SJCRH30 (cell line): ENCODE data around the gene KIAA0040. TPM values are rescaled to one million over a fixed set of nuclear protein-coding genes. Genes with fewer than 3 reads are reported as not detected.

Source experiments
- DNase-seq, 2 experiments: peaks; one replicate each; pipeline ENCODE4 v3.0.0-alpha.2; 2015 to 2020
- H3K27ac ChIP-seq: fragments of 250-450 bp; sonication (Bioruptor Pico); 2 replicates; pipeline ENCODE4 v1.5.1; 2020; ENCODE audit warnings: mild to moderate bottlenecking, moderate library complexity
- H3K27me3 ChIP-seq: fragments of 250-450 bp; sonication (Bioruptor Pico); 2 replicates; pipeline ENCODE4 v1.5.1; 2020; ENCODE audit warnings: mild to moderate bottlenecking, moderate library complexity
- H3K36me3 ChIP-seq: fragments of 250-450 bp; sonication (Bioruptor Pico); 2 replicates; pipeline ENCODE4 v1.5.1; 2020; ENCODE audit warnings: mild to moderate bottlenecking, moderate library complexity
- H3K4me1 ChIP-seq: fragments of 250-450 bp; sonication (Bioruptor Pico); 2 replicates; pipeline ENCODE4 v1.5.1; 2020; ENCODE audit warnings: mild to moderate bottlenecking, moderate library complexity
- H3K4me3 ChIP-seq: fragments of 250-450 bp; sonication (Bioruptor Pico); 2 replicates; pipeline ENCODE4 v1.5.1; 2020; ENCODE audit warnings: mild to moderate bottlenecking, moderate library complexity
- H3K9me3 ChIP-seq: fragments of 250-450 bp; sonication (Bioruptor Pico); replicated peaks from 2 replicates; pipeline ENCODE4 v1.5.1; 2020; ENCODE audit warnings: mild to moderate bottlenecking, moderate library complexity
- total RNA-seq: library from RNA; depleted of rRNA; stranded (reverse); fragments of >200 nt; shearing (Covaris generic); gene quantifications from 2 replicates; pipeline ENCODE4 v1.2.3, GENCODE V29; 2014

KIAA0040 gene
- total RNA-seq, 1 experiment from 2014 or later, result 1.7 TPM

- no peak for DNase-seq
- Histone ChIP-seq H3K4me3 (no peak overlapping the region), H3K9me3 (no peaks in the 10 kb centered on the region), H3K4me1 (no peaks in the 10 kb centered on the region), H3K36me3 (no peaks in the 10 kb centered on the region), H3K27ac (no peak overlapping the region), H3K27me3 (no peaks in the 10 kb centered on the region)
Measured at GRCh38 chr1:175186433-175187160, 6.0 kb downstream of the KIAA0040 start.

- Histone ChIP-seq H3K27me3 (no peaks in the 10 kb centered on the region), H3K4me1 (no peaks in the 10 kb centered on the region), H3K9me3 (no peaks in the 10 kb centered on the region), H3K36me3 (no peaks in the 10 kb centered on the region), H3K27ac (no peak overlapping the region), H3K4me3 (no peak overlapping the region)
- DNase-seq, result no peak
Measured at GRCh38 chr1:175185903-175186302, 6.7 kb downstream of the KIAA0040 start.

GRCh38 chr1:175183586-175183985 is 9.0 kb downstream of the KIAA0040 start:
- no peaks in the 10 kb centered on the region for H3K4me1 ChIP-seq
- no peak overlapping the region for H3K4me3 ChIP-seq

GRCh38 chr1:175182201-175182746 is 10.3 kb downstream of the KIAA0040 start:
- H3K27me3 ChIP-seq, result no peaks in the 10 kb centered on the region
- H3K36me3 ChIP-seq, result no peaks in the 10 kb centered on the region
- H3K9me3 ChIP-seq, result no peaks in the 10 kb centered on the region
- no peak overlapping the region for H3K27ac ChIP-seq
- H3K4me3 ChIP-seq, result no peak overlapping the region
- H3K4me1 ChIP-seq, result no peaks in the 10 kb centered on the region
- no peak for DNase-seq

More at GRCh38 chr1:175183586-175183985, 9.0 kb downstream of the KIAA0040 start:
- H3K9me3 ChIP-seq, result no peaks in the 10 kb centered on the region
- H3K27me3 ChIP-seq, result no peaks in the 10 kb centered on the region
- DNase-seq, result no peak
- H3K27ac ChIP-seq, result no peak overlapping the region
- H3K36me3 ChIP-seq, result no peaks in the 10 kb centered on the region

- no peak overlapping the region for H3K27ac ChIP-seq
- DNase-seq, result no peak
- no peaks in the 10 kb centered on the region for H3K27me3 ChIP-seq
- H3K4me1 ChIP-seq, result peaks cover 3% of the 10 kb centered on the region; the same call in 1 of the 2 replicates
- H3K4me3 ChIP-seq, result no peak overlapping the region
- no peaks in the 10 kb centered on the region for H3K36me3 ChIP-seq
- no peaks in the 10 kb centered on the region for H3K9me3 ChIP-seq
Measured at GRCh38 chr1:175179837-175180590, 12.6 kb downstream of the KIAA0040 start.

- H3K4me1 ChIP-seq, result peaks cover 3% of the 10 kb centered on the region; the same call in 1 of the 2 replicates
- H3K4me3 ChIP-seq, result no peak overlapping the region
- H3K27me3 ChIP-seq, result no peaks in the 10 kb centered on the region
- H3K9me3 ChIP-seq, result no peaks in the 10 kb centered on the region
- H3K27ac ChIP-seq, result no peak overlapping the region
- no peak for DNase-seq
- no peaks in the 10 kb centered on the region for H3K36me3 ChIP-seq
Measured at GRCh38 chr1:175178456-175178855, 14.1 kb downstream of the KIAA0040 start.

- H3K4me3 ChIP-seq, result no peak overlapping the region
- no peak for DNase-seq
- H3K9me3 ChIP-seq, result no peaks in the 10 kb centered on the region
- H3K4me1 ChIP-seq, result peaks cover 3% of the 10 kb centered on the region; the same call in 1 of the 2 replicates
- no peaks in the 10 kb centered on the region for H3K36me3 ChIP-seq
- no peaks in the 10 kb centered on the region for H3K27me3 ChIP-seq
- no peak overlapping the region for H3K27ac ChIP-seq
Measured at GRCh38 chr1:175178056-175178455, 14.5 kb downstream of the KIAA0040 start.

GRCh38 chr1:175176246-175176645 is 16.3 kb downstream of the KIAA0040 start:
- H3K4me3 ChIP-seq, result no peak overlapping the region
- H3K9me3 ChIP-seq, result no peaks in the 10 kb centered on the region
- no peak overlapping the region for H3K27ac ChIP-seq
- no peaks in the 10 kb centered on the region for H3K36me3 ChIP-seq
- H3K4me1 ChIP-seq, result peaks cover 3% of the 10 kb centered on the region; the same call in 1 of the 2 replicates
- H3K27me3 ChIP-seq, result no peaks in the 10 kb centered on the region
- no peak for DNase-seq

GRCh38 chr1:175174309-175175102 is 18.1 kb downstream of the KIAA0040 start:
- H3K27me3 ChIP-seq, result no peaks in the 10 kb centered on the region
- H3K36me3 ChIP-seq, result no peaks in the 10 kb centered on the region
- H3K9me3 ChIP-seq, result no peaks in the 10 kb centered on the region
- H3K27ac ChIP-seq, result no peak overlapping the region
- H3K4me1 ChIP-seq, result peaks cover 3% of the 10 kb centered on the region; the same call in 1 of the 2 replicates
- no peak overlapping the region for H3K4me3 ChIP-seq
- DNase-seq, result no peak

GRCh38 chr1:175173531-175173930 is 19.0 kb downstream of the KIAA0040 start:
- H3K27ac ChIP-seq, result no peak overlapping the region
- peaks cover 3% of the 10 kb centered on the region; the same call in 1 of the 2 replicates for H3K4me1 ChIP-seq
- no peak for DNase-seq
- H3K36me3 ChIP-seq, result no peaks in the 10 kb centered on the region
- H3K27me3 ChIP-seq, result no peaks in the 10 kb centered on the region
- no peak overlapping the region for H3K4me3 ChIP-seq
- no peaks in the 10 kb centered on the region for H3K9me3 ChIP-seq

GRCh38 chr1:175172503-175172902 is 20.1 kb downstream of the KIAA0040 start:
- DNase-seq, result no peak
- H3K4me3 ChIP-seq, result no peak overlapping the region
- no peaks in the 10 kb centered on the region for H3K36me3 ChIP-seq
- H3K4me1 ChIP-seq, result peaks cover 3% of the 10 kb centered on the region; the same call in 1 of the 2 replicates
- no peaks in the 10 kb centered on the region for H3K9me3 ChIP-seq
- H3K27ac ChIP-seq, result no peak overlapping the region
- H3K27me3 ChIP-seq, result no peaks in the 10 kb centered on the region

- no peak overlapping the region for H3K27ac ChIP-seq
- no peak for DNase-seq
- H3K9me3 ChIP-seq, result no peaks in the 10 kb centered on the region
- no peak overlapping the region for H3K4me3 ChIP-seq
- H3K4me1 ChIP-seq, result peaks cover 3% of the 10 kb centered on the region; the same call in 1 of the 2 replicates
- no peaks in the 10 kb centered on the region for H3K27me3 ChIP-seq
- H3K36me3 ChIP-seq, result no peaks in the 10 kb centered on the region
Measured at GRCh38 chr1:175171036-175171913, 21.3 kb downstream of the KIAA0040 start.

GRCh38 chr1:175169286-175170018 is 23.1 kb downstream of the KIAA0040 start:
- no peaks in the 10 kb centered on the region for H3K27me3 ChIP-seq
- no peak overlapping the region for H3K4me3 ChIP-seq
- no peaks in the 10 kb centered on the region for H3K9me3 ChIP-seq
- H3K4me1 ChIP-seq, result no peaks in the 10 kb centered on the region
- no peak for DNase-seq
- no peaks in the 10 kb centered on the region for H3K36me3 ChIP-seq
- no peak overlapping the region for H3K27ac ChIP-seq
